ENCODE results near the gene RAI1.

DNA sequence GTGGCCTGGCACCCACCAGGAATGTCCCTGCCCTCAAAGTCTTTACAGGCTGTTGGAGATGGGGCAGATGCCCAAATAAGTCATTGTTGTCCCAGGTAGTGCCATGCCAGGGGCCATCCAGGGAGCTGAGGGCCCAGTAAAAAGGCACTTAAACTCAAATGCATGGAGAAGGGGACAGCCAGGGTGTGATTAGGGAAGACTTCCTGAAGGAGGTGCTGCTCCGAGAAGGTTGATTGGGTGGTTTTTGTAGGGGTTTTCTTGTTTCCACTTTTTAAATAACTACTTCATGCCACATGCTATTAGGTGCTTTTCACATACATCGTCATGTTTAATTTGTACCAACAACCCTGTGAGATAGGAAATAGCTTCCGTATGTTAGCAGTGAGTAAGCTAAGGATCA lies 66.9 kb downstream of the RAI1 start:
- TF ChIP-seq PATZ1 (CRISPR knock-in tag; IDR thresholded peaks at IDR 0.05; ENCODE audit: borderline replicate concordance) (no peak), SNAI2 (CRISPR knock-in tag; IDR thresholded peaks at IDR 0.05) (no peak), ZNF70 (CRISPR knock-in tag; IDR thresholded peaks at IDR 0.05) (no peak), ZFP30 (CRISPR knock-in tag; IDR thresholded peaks at IDR 0.05) (no peak), ZNF8 (CRISPR knock-in tag; IDR thresholded peaks at IDR 0.05) (no peak), ZFP3 (CRISPR knock-in tag; IDR thresholded peaks at IDR 0.05) (no peak), OSR1 (CRISPR knock-in tag; IDR thresholded peaks at IDR 0.05) (no peak)

Data from SK-N-SH treated with all-trans-retinoic acid at 6 μM for 48 hours (cell line).